H1 (cell line): ENCODE measurements around the gene EIF4EBP2. TPM values are rescaled to one million over a fixed set of nuclear protein-coding genes. Genes with fewer than 3 reads are reported as not detected.

ENCODE experiments used
- CTCF ChIA-PET: fragments of 300-600 bp; sonication (Branson Sonifier 250); formaldehyde crosslinking; loops from one replicate; lab custom pipeline; 2021; ENCODE audit not compliant: partially characterized antibody; lab: Charles Lee
- POLR2A ChIA-PET: fragments of 300-600 bp; sonication (Branson Sonifier 250); formaldehyde crosslinking; loops from one replicate; lab custom pipeline; 2021; ENCODE audit warnings: inconsistent platforms; ENCODE audit not compliant: partially characterized antibody; lab: Charles Lee
- DNase-seq, 2 experiments: peaks; one replicate each; pipeline versions ENCODE4 v3.0.0 to v3.0.0-alpha.2; 2010 to 2022; ENCODE audit warnings: low spot score in 2 of 2, low read depth in 1 of 2, mixed read lengths in 1 of 2
- FAIRE-seq: peaks from 2 replicates; lab custom pipeline; 2011; peaks lifted over from hg19 to GRCh38; lab: Jason Lieb, UNC
- H2AFZ ChIP-seq: 2 replicates; pipeline ENCODE4 v1.8.1; 2012; ENCODE audit warnings: low read length, inconsistent platforms
- H2AK5ac ChIP-seq: 2 replicates; pipeline ENCODE4 v1.6.1; 2013; ENCODE audit warnings: low read depth, low read length
- H2BK120ac ChIP-seq: replicated peaks from 2 replicates; pipeline ENCODE3; 2013; ENCODE audit warnings: low read depth, low read length, inconsistent platforms
- H2BK12ac ChIP-seq: 2 replicates; pipeline ENCODE4 v1.6.1; 2013; ENCODE audit warnings: low read depth, low read length
- H2BK15ac ChIP-seq: 2 replicates; pipeline ENCODE4 v1.6.1; 2013; ENCODE audit warnings: low read length
- H2BK20ac ChIP-seq: 2 replicates; pipeline ENCODE4 v1.6.1; 2013; ENCODE audit warnings: low read length
- H2BK5ac ChIP-seq: 2 replicates; pipeline ENCODE4 v1.6.1; 2013; ENCODE audit warnings: low read depth, low read length
- H3K14ac ChIP-seq: 2 replicates; pipeline ENCODE4 v1.6.1; 2013; ENCODE audit warnings: inconsistent platforms; ENCODE audit not compliant: insufficient read length
- H3K18ac ChIP-seq: 2 replicates; pipeline ENCODE4 v1.6.1; 2013; ENCODE audit warnings: low read length; ENCODE audit errors: extremely low read depth
- H3K23ac ChIP-seq: 2 replicates; pipeline ENCODE4 v1.6.1; 2013; ENCODE audit warnings: inconsistent platforms; ENCODE audit not compliant: insufficient read length
- H3K23me2 ChIP-seq: 2 replicates; pipeline ENCODE4 v1.6.1; 2013; ENCODE audit warnings: low read depth, low read length
- H3K27ac ChIP-seq: 2 replicates; pipeline ENCODE4 v1.6.1; 2011; ENCODE audit warnings: low read depth, low read length, inconsistent platforms
- H3K27me3 ChIP-seq, 4 experiments: replicated peaks in 1 of 4; 1 replicate in 1 of 4; 2 replicates in 3 of 4; pipeline versions ENCODE4 v1.6.1 to v1.8.1; 2011 to 2013; ENCODE audit warnings: low read length in 3 of 4, mild to moderate bottlenecking in 3 of 4, inconsistent platforms in 2 of 4, mixed read lengths in 2 of 4, moderate library complexity in 1 of 4; ENCODE audit not compliant: control insufficient read depth in 3 of 4, insufficient read depth in 3 of 4; ENCODE audit errors: extremely low read depth in 1 of 4
- H3K36me3 ChIP-seq, 4 experiments: 2 replicates each; pipeline versions ENCODE4 v1.6.1 to v1.8.1; 2011 to 2013; ENCODE audit warnings: mild to moderate bottlenecking in 4 of 4, low read length in 3 of 4, moderate library complexity in 2 of 4, control low read depth in 1 of 4, inconsistent platforms in 1 of 4; ENCODE audit not compliant: insufficient read depth in 4 of 4, control insufficient read depth in 2 of 4
- H3K4ac ChIP-seq: replicated peaks from 2 replicates; pipeline ENCODE3; 2013; ENCODE audit warnings: low read length, low read depth, mixed read lengths, inconsistent platforms; ENCODE audit not compliant: insufficient read length
- H3K4me1 ChIP-seq, 4 experiments: replicated peaks in 1 of 4; 1 replicate in 1 of 4; 2 replicates in 3 of 4; pipeline versions ENCODE4 v1.6.1 to v1.8.1; 2011 to 2013; ENCODE audit warnings: low read length in 3 of 4, inconsistent platforms in 2 of 4, mixed read lengths in 1 of 4; ENCODE audit not compliant: insufficient read depth in 4 of 4, control insufficient read depth in 3 of 4
- H3K4me2 ChIP-seq, 2 experiments: 2 replicates each; pipeline versions ENCODE4 v1.6.1 to v1.8.1; 2011 to 2013; ENCODE audit warnings: low read depth in 2 of 2, low read length in 2 of 2, control low read depth in 1 of 2, inconsistent platforms in 1 of 2, mild to moderate bottlenecking in 1 of 2; ENCODE audit not compliant: insufficient read depth in 1 of 2
- H3K4me3 ChIP-seq, 4 experiments: fragments of 200-600, 300-600 bp in 1 of 4; sonication (generic), shearing (Covaris generic), sonication (Bioruptor Twin) in 1 of 4; 2 replicates each; pipeline versions ENCODE4 v1.5.1 to v1.8.1; 2011 to 2016; ENCODE audit warnings: low read length in 4 of 4, low read depth in 3 of 4, control low read depth in 2 of 4, inconsistent platforms in 2 of 4, mild to moderate bottlenecking in 2 of 4, mixed read lengths in 1 of 4, moderate library complexity in 1 of 4; ENCODE audit not compliant: insufficient read depth in 2 of 4; ENCODE audit errors: extremely low read depth in 1 of 4
- H3K56ac ChIP-seq: replicated peaks from 2 replicates; pipeline ENCODE3; 2013; ENCODE audit warnings: low read depth, mild to moderate bottlenecking, mixed read lengths, low read length, inconsistent platforms; ENCODE audit not compliant: insufficient read length
- H3K79me1 ChIP-seq: 2 replicates; pipeline ENCODE4 v1.6.1; 2013; ENCODE audit warnings: low read depth, low read length, control low read depth
- H3K79me2 ChIP-seq, 2 experiments: 2 replicates each; pipeline versions ENCODE4 v1.6.1 to v1.8.1; 2012 to 2013; ENCODE audit warnings: low read length in 2 of 2, mild to moderate bottlenecking in 2 of 2, inconsistent platforms in 1 of 2; ENCODE audit not compliant: insufficient read depth in 2 of 2, control insufficient read depth in 1 of 2
- H3K9ac ChIP-seq, 4 experiments: replicated peaks in 1 of 4; 1 replicate in 1 of 4; 2 replicates in 3 of 4; pipeline versions ENCODE4 v1.6.1 to v1.8.1; 2011 to 2013; ENCODE audit warnings: low read depth in 3 of 4, low read length in 3 of 4, control low read depth in 2 of 4, mild to moderate bottlenecking in 2 of 4, moderate library complexity in 2 of 4, inconsistent platforms in 1 of 4; ENCODE audit errors: extremely low read depth in 1 of 4
- H3K9me3 ChIP-seq, 2 experiments: 2 replicates each; pipeline versions ENCODE4 v1.6.1 to v1.8.1; 2012 to 2013; ENCODE audit warnings: mild to moderate bottlenecking in 2 of 2, moderate library complexity in 2 of 2, control low read depth in 1 of 2, inconsistent platforms in 1 of 2, low read depth in 1 of 2, low read length in 1 of 2, mixed read lengths in 1 of 2; ENCODE audit not compliant: insufficient read depth in 2 of 2
- H4K20me1 ChIP-seq, 2 experiments: replicated peaks in 1 of 2; 2 replicates each; pipeline versions ENCODE3 to v1.8.1; 2011 to 2013; ENCODE audit warnings: inconsistent platforms in 2 of 2, low read length in 2 of 2, mild to moderate bottlenecking in 1 of 2; ENCODE audit not compliant: insufficient read depth in 2 of 2, control insufficient read depth in 1 of 2
- H4K5ac ChIP-seq: 2 replicates; pipeline ENCODE4 v1.6.1; 2013; ENCODE audit warnings: low read length, low read depth, mixed read lengths, inconsistent platforms; ENCODE audit not compliant: insufficient read length
- H4K8ac ChIP-seq: 2 replicates; pipeline ENCODE4 v1.8.0; 2013; ENCODE audit warnings: mild to moderate bottlenecking, moderate library complexity, low read length, inconsistent platforms; ENCODE audit not compliant: insufficient read depth; ENCODE audit errors: extremely low read depth
- H4K91ac ChIP-seq: replicated peaks from 2 replicates; pipeline ENCODE3; 2013; ENCODE audit warnings: low read length, mixed read lengths, inconsistent platforms; ENCODE audit not compliant: insufficient read length
- ASH2L ChIP-seq: fragments of 200-600, 300-600 bp; sonication (generic); IDR thresholded peaks from one replicate; pipeline ENCODE4 v1.7.1; 2017; ENCODE audit warnings: low read length
- BACH1 ChIP-seq: IDR thresholded peaks from 2 replicates; pipeline ENCODE4 v1.6.1; 2012; ENCODE audit warnings: low read length, improper control_type of control experiment
- E2F6 ChIP-seq: IDR thresholded peaks from 2 replicates; pipeline ENCODE4 v1.6.1; 2012; ENCODE audit warnings: inconsistent platforms
- NANOG ChIP-seq: IDR thresholded peaks from 2 replicates; pipeline ENCODE4 v1.6.1; 2011; ENCODE audit warnings: low read length, low read depth, mild to moderate bottlenecking, inconsistent platforms; ENCODE audit not compliant: insufficient read depth, poor library complexity, severe bottlenecking
- NRF1 ChIP-seq: IDR thresholded peaks from 2 replicates; pipeline ENCODE4 v1.6.1; 2011; ENCODE audit warnings: mild to moderate bottlenecking, low read depth, low read length, improper control_type of control experiment
- POLR2AphosphoS5 ChIP-seq: IDR thresholded peaks from 2 replicates; pipeline ENCODE4 v1.6.1; 2011; ENCODE audit warnings: low read depth, low read length
- SP1 ChIP-seq: IDR thresholded peaks from 2 replicates; pipeline ENCODE4 v1.6.1; 2011; ENCODE audit warnings: low read depth, low read length
- YY1 ChIP-seq: IDR thresholded peaks from 2 replicates; pipeline ENCODE4 v1.6.1; 2011; ENCODE audit warnings: low read depth, mild to moderate bottlenecking, low read length
- WGBS, 2 experiments: shearing (Covaris generic) in 1 of 2; methylation state at CpG; one replicate each; pipeline versions ENCODE4 v1.1.6 to v1.1.7; 2013 to 2015; ENCODE audit warnings: low lambda C conversion rate in 2 of 2, mixed read lengths in 2 of 2, inconsistent platforms in 1 of 2, low coverage in 1 of 2, missing lambda C conversion rate in 1 of 2; ENCODE audit not compliant: insufficient replicate concordance in 2 of 2, insufficient coverage in 1 of 2, insufficient read length in 1 of 2; ENCODE audit errors: extremely low coverage in 1 of 2, missing lambda C conversion rate in 1 of 2; 5-methylcytosine and 5-hydroxymethylcytosine counted together
- polyA plus RNA-seq, 7 experiments: library from polyadenylated mRNA; depleted of rRNA in 3 of 7; stranded (reverse) in 5 of 7; unstranded in 2 of 7; fragments of >200 nt in 5 of 7; fragments of 200-250 nt in 2 of 7; gene quantifications; 1 replicate in 5 of 7; 2 replicates in 1 of 7; 4 replicates in 1 of 7; pipeline versions ENCODE4 v1.2.1 to v1.2.3, GENCODE V29; 2011 to 2013; ENCODE audit warnings: missing spikeins in 2 of 7, mixed read lengths in 2 of 7
- total RNA-seq: library from RNA; stranded (reverse); fragmentation: NEBNext Ultra II Directional; extraction: Animal tissue kit (Norgen Biotek cat#: 25700); gene quantifications from 2 replicates; pipeline ENCODE4 v1.2.1, GENCODE V29; 2021
- TF ChIP-seq, protein P1 (sequence below): IDR thresholded peaks from 2 replicates; pipeline ENCODE4 v1.6.1; 2011; ENCODE audit warnings: low read depth, mild to moderate bottlenecking, low read length; ENCODE audit not compliant: insufficient read depth

EIF4EBP2 gene
- total and polyA plus RNA-seq, 2 of the 8 experiments (the other 6 are each of a cell fraction or from before 2014, with no cell fraction given) = 55.3 to 144 TPM

- H3K36me3 ChIP-seq = no peaks in the 10 kb centered on the region; a peak in 1 of 8 replicates
- H4K20me1 ChIP-seq = peaks cover 0 to 3% of the 10 kb centered on the region in 2 experiments
- H2BK15ac ChIP-seq = peak overlapping the region; percentile 9; the same call in 1 of the 2 replicates
- H3K4ac ChIP-seq = no peak overlapping the region
- H3K9me3 ChIP-seq = no peaks in the 10 kb centered on the region
- peak overlapping the region; percentile 41; the same call in 1 of the 2 replicates for H2BK5ac ChIP-seq
- peak overlapping the region; percentile 99 for H2BK12ac ChIP-seq
- no peak overlapping the region for H3K56ac ChIP-seq
- ChIA-PET POLR2A (interaction anchor here (1.0 kb wide), 1 partner anchor 49 kb away, joined by 5 read pairs; no protein-coding TSS in a partner anchor), CTCF (interaction anchor here (1.0 to 43.0 kb wide), 5 partner anchors 9 to 96 kb away, joined by 4 to 908 read pairs (median 15); no protein-coding TSS in a partner anchor)
- H2BK120ac ChIP-seq = peak overlapping the region; percentile 55
- H2AFZ ChIP-seq = no peak overlapping the region
- H3K79me1 ChIP-seq = no peaks in the 10 kb centered on the region
- H2AK5ac ChIP-seq = peak overlapping the region; percentile 91
- peak overlapping the region; percentile 27; the same call in 1 of the 2 replicates for H2BK20ac ChIP-seq
- no peak overlapping the region for H3K4me2 ChIP-seq
- H3K27me3 ChIP-seq = peaks cover 14 to 33% (median 28%) of the 10 kb centered on the region in 4 experiments; a peak in 6 of 7 replicates
- H4K5ac ChIP-seq = no peak overlapping the region
- H3K23ac ChIP-seq = no peak overlapping the region
- no peak overlapping the region for H3K4me3 ChIP-seq
- 93% methylated on average over 4 of the region's 4 CpGs; no CpG with 5 or more reads in 1 of the 2 experiments for WGBS, 2 experiments
- peaks cover 15% of the 10 kb centered on the region; the same call in 1 of the 2 replicates for H3K23me2 ChIP-seq
- no peak overlapping the region for H3K14ac ChIP-seq
- H3K4me1 ChIP-seq = peaks cover 5 to 20% (median 19%) of the 10 kb centered on the region in 4 experiments
- H3K18ac ChIP-seq = peak overlapping the region; percentile 75
- H3K79me2 ChIP-seq = no peaks in the 10 kb centered on the region
- peak overlapping the region; percentile 52 for H4K91ac ChIP-seq
- FAIRE-seq = no peak
- DNase-seq = no peak
- H3K9ac ChIP-seq = no peak overlapping the region
- no peak overlapping the region for H4K8ac ChIP-seq
- no peak overlapping the region for H3K27ac ChIP-seq
- TF ChIP-seq POLR2AphosphoS5 = no peak
- no peak for TF ChIP-seq SP1
- no peak for TF ChIP-seq E2F6
- TF ChIP-seq, protein P1, sequence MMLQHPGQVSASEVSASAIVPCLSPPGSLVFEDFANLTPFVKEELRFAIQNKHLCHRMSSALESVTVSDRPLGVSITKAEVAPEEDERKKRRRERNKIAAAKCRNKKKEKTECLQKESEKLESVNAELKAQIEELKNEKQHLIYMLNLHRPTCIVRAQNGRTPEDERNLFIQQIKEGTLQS = no peak
- TF ChIP-seq BACH1 = no peak
- TF ChIP-seq NRF1 = no peak
- no peak for TF ChIP-seq ASH2L
- no peak for TF ChIP-seq NANOG
- TF ChIP-seq YY1 = no peak
These were observed 40.8 kb downstream of the EIF4EBP2 start for GRCh38 chr10:70444744-70445143.
